Measurements from ENCODE around the gene USP48. TPM values are rescaled to one million over a fixed set of nuclear protein-coding genes. Genes with fewer than 3 reads are reported as not detected.

The USP48 gene
- total RNA-seq, 1 experiment from 2014 or later = 84.8 TPM

GRCh38 chr1:21820597-21821232 is 37.8 kb upstream of the USP48 start:
- no peak overlapping the region for H2BK20ac ChIP-seq (ENCODE audit: low read depth, low read length, poor library complexity, severe bottlenecking)
- H2AK5ac ChIP-seq (ENCODE audit: insufficient read length, low read length) = no peak overlapping the region
- no peak overlapping the region for H4K5ac ChIP-seq (ENCODE audit: insufficient read length, low read depth, low read length)
- H3K79me2 ChIP-seq (ENCODE audit: insufficient read depth, low read length) = no peaks in the 10 kb centered on the region
- no peak for DNase-seq
- no peak overlapping the region for H3K9ac ChIP-seq (ENCODE audit: extremely low read depth, insufficient read length, low read length)
- H3K9me3 Mint-ChIP-seq = no peaks in the 10 kb centered on the region
- no peak overlapping the region for H3K56ac ChIP-seq (ENCODE audit: insufficient read length, low read depth, low read length)
- no peak overlapping the region for H3K4me2 ChIP-seq (ENCODE audit: insufficient read depth, insufficient read length, low read length)
- TF ChIP-seq CTCF (conservative IDR thresholded peaks at IDR 0.05) = no peak
- H2AFZ ChIP-seq (ENCODE audit: low read length) = no peak overlapping the region
- H3K27ac ChIP-seq (ENCODE audit: insufficient read length, low read depth, low read length) = no peak overlapping the region
- H3K9me3 ChIP-seq (ENCODE audit: control insufficient read depth, low read depth, low read length) = no peaks in the 10 kb centered on the region
- no peak overlapping the region for H3K23ac ChIP-seq (ENCODE audit: insufficient read length, low read depth, low read length)
- no peak overlapping the region for H2BK12ac ChIP-seq (ENCODE audit: insufficient read length, low read depth, low read length)
- H3K23me2 ChIP-seq (ENCODE audit: insufficient read length, low read depth, low read length, poor library complexity, severe bottlenecking) = no peaks in the 10 kb centered on the region
- H3K4me1 ChIP-seq (ENCODE audit: insufficient read depth, low read length) = no peaks in the 10 kb centered on the region
- H2BK120ac ChIP-seq (ENCODE audit: low read depth, low read length, poor library complexity, severe bottlenecking) = no peak overlapping the region
- peaks cover 3 to 11% (median 3%) of the 10 kb centered on the region in 3 experiments; a peak in 5 of 7 replicates for H3K36me3 Mint-ChIP-seq (ENCODE audit: insufficient read depth in 1 of 3, low read depth in 3 of 3)
- no peak overlapping the region for H3T11ph ChIP-seq (ENCODE audit: low read length)
- H2BK5ac ChIP-seq (ENCODE audit: insufficient read length, low read length) = no peak overlapping the region
- H3K18ac ChIP-seq (ENCODE audit: insufficient read length, low read depth, low read length) = no peak overlapping the region
- H3K27ac Mint-ChIP-seq = no peak overlapping the region
- no peak overlapping the region for H2BK15ac ChIP-seq (ENCODE audit: low read depth, low read length)
- WGBS (ENCODE audit: extremely low coverage, insufficient read length, low lambda C conversion rate) = no CpG with 5 or more reads among the region's 9 CpGs
- H3K27me3 ChIP-seq (ENCODE audit: insufficient read depth, low read length) = no peaks in the 10 kb centered on the region
- no peaks in the 10 kb centered on the region for H4K20me1 ChIP-seq (ENCODE audit: control insufficient read depth, insufficient read depth, insufficient read length)
- H3K4me1 Mint-ChIP-seq = peaks cover 10 to 13% of the 10 kb centered on the region in 2 experiments
- no peak overlapping the region for H3K4ac ChIP-seq (ENCODE audit: low read depth, low read length)
- H3K4me3 Mint-ChIP-seq = no peak overlapping the region
- H4K8ac ChIP-seq (replicated peaks; ENCODE audit: insufficient read length, low read depth, low read length) = no peak overlapping the region
- H3K27me3 Mint-ChIP-seq (ENCODE audit: low read depth) = no peaks in the 10 kb centered on the region
- H3K79me1 ChIP-seq (ENCODE audit: insufficient read depth, low read depth, low read length, poor library complexity, severe bottlenecking) = no peaks in the 10 kb centered on the region
- no peak overlapping the region for H4K91ac ChIP-seq (ENCODE audit: insufficient read length, low read depth, low read length)
- no peak overlapping the region for H3K14ac ChIP-seq (ENCODE audit: insufficient read depth, low read length)
